Measurements from ENCODE around the gene SYNC.

GRCh38 chr1:32676945-32677344 lies 25.6 kb downstream of the SYNC start:
- no peak for TF ChIP-seq POLR2A (IDR thresholded peaks at IDR 0.05; ENCODE audit: control extremely low read depth in 1 of 2, low read depth in 2 of 2, low read length in 2 of 2)
- TF ChIP-seq CTCF (IDR thresholded peaks at IDR 0.05; ENCODE audit: control extremely low read depth in 1 of 3, insufficient read depth in 1 of 3, low read depth in 1 of 3, low read length in 3 of 3): no peak
- no peak for TF ChIP-seq EP300 (IDR thresholded peaks at IDR 0.05; ENCODE audit: borderline replicate concordance in 1 of 2, low read depth in 2 of 2, low read length in 2 of 2)
- no peak for TF ChIP-seq BRCA1 (IDR thresholded peaks at IDR 0.05; ENCODE audit: low read depth, low read length)
